Transverse colon (tissue), 4 donors: ENCODE results near the gene GALNT9. TPM values are rescaled to one million over a fixed set of nuclear protein-coding genes. Genes with fewer than 3 reads are reported as not detected.

ENCODE experiments used
- DNase-seq: peaks from one replicate; pipeline ENCODE4 v3.0.0-alpha.2; 2019
- H3K27ac ChIP-seq, 4 donors: fragments of 200-600 bp; sonication (generic); 2 replicates each; pipeline ENCODE4 v1.5.1; 2016 to 2018; ENCODE audit warnings: inconsistent platforms in 4 of 4
- H3K27me3 ChIP-seq: fragments of 200-600 bp; sonication (generic); 2 replicates; pipeline ENCODE4 v1.5.1; 2017; ENCODE audit warnings: inconsistent platforms
- H3K36me3 ChIP-seq, 4 donors: fragments of 200-600 bp; sonication (generic); 2 replicates each; pipeline ENCODE4 v1.5.1; 2017 to 2019; ENCODE audit warnings: inconsistent platforms in 4 of 4
- H3K4me1 ChIP-seq, 4 donors: fragments of 200-600 bp; sonication (generic); 2 replicates each; pipeline ENCODE4 v1.5.1; 2017 to 2020; ENCODE audit warnings: inconsistent platforms in 4 of 4
- H3K4me3 ChIP-seq, 4 donors: fragments of 200-600 bp; sonication (generic); 1 replicate in 1 of 4; 2 replicates in 3 of 4; pipeline versions ENCODE4 v1.5.1 to v1.6.1; 2017 to 2019; ENCODE audit warnings: inconsistent platforms in 4 of 4
- H3K9me3 ChIP-seq, 2 donors: fragments of 200-600 bp; sonication (generic); 2 replicates each; pipeline ENCODE4 v1.5.1; 2017 to 2019; ENCODE audit warnings: inconsistent platforms in 2 of 2
- EP300 ChIP-seq: sonication (generic); formaldehyde crosslinking; IDR thresholded peaks from one replicate; pipeline ENCODE4 v1.6.1; 2017; ENCODE audit warnings: antibody characterized with exemption, low read depth
- POLR2A ChIP-seq: fragments of 450-650 bp; IDR thresholded peaks from one replicate; pipeline ENCODE4 v1.6.1; 2016; ENCODE audit warnings: antibody characterized with exemption, mild to moderate bottlenecking, moderate library complexity
- POLR2AphosphoS5 ChIP-seq, 3 donors: sonication (generic); formaldehyde crosslinking; IDR thresholded peaks; one replicate each; pipeline ENCODE4 v1.6.1; 2016; ENCODE audit warnings: antibody characterized with exemption in 3 of 3
- WGBS, 2 donors: methylation state at CpG; one replicate each; pipeline ENCODE4 v1.1.5; 2018; ENCODE audit warnings: low coverage in 1 of 2; 5-methylcytosine and 5-hydroxymethylcytosine counted together
- in situ Hi-C, 4 donors: fragments of 200-750 bp; cut with MboI; loops; one replicate each; pipeline versions ENCODE4 v1.15.0 to v1.15.1; 2017; ENCODE audit warnings: low sequenced_read_pairs in 3 of 4, low pct_ligation_motif_present in 1 of 4, low pct_unique_long_range_greater_than_20kb in 1 of 4
- intact Hi-C: fragments of 100-400 bp; cut with DNase I; formaldehyde crosslinking; loops from one replicate; pipeline ENCODE4 v1.15.1; 2023; ENCODE audit warnings: low total_unique reads
- total RNA-seq, 4 donors: library from RNA; depleted of rRNA; stranded (reverse); fragments of >200 nt; gene quantifications; one replicate each; pipeline ENCODE4 v1.1.0, GENCODE V29; 2016
- TF ChIP-seq, protein P1 (sequence below), 5 experiments: fragments of 200-600 bp in 3 of 5; fragments of 450-650 bp in 2 of 5; sonication (generic) in 3 of 5; IDR thresholded peaks; 1 replicate in 2 of 5; 2 replicates in 3 of 5; pipeline ENCODE4 v1.5.1; 2016 to 2017; ENCODE audit warnings: antibody characterized with exemption in 5 of 5, inconsistent platforms in 3 of 5, mild to moderate bottlenecking in 2 of 5, moderate library complexity in 1 of 5

GALNT9 gene
- total RNA-seq, 4 donors from 2014 or later = 0.82 to 4.5 TPM; not detected in 2

DNA sequence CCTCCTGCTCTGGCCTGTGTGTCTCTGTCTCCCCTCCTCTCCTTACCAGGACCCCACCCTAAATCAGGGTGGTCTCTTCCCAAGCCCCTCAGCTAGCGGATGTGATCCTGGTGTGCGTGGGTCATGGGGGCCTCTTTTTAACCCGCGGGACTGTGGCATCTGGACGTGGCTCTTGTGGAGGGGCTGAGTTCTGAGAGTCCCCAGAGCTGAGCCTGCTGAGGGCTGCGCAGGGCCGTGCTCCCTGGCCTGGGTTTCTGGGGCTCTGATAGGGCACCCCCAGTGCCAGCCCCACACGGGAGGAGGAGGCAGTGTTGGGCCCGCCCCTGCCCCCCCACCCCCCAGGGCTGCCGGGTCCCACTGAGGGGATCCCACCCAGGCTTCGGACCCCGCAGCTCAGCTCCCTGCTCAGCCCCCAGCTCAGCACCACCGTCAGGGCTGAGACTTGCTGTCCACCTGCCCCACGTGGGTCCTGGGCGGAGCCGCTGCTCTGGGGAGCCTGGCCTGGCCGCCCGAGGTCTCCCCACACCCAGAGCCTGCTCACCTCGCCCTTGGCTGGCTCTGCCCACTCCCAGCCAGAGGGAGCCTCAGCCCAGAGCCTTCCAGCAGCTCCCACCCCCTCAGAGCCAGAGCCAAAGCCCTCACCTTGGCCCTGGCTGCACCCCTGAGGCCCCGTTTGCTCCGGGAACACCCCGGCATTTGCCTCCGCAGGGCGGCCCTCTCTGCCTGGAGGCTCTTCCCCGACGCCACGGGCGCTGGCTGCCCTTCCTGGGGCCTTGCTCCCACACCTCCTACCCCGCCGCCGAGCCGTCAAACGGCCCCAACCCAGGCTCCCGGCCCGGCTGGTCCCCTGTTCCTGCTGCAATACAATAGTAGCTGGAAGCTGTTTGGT lies 153.6 kb downstream of the GALNT9 start:
- in situ Hi-C loops = no loop called here
- H3K27ac ChIP-seq = no peak overlapping the region
- H3K36me3 ChIP-seq = no peaks in the 10 kb centered on the region
- H3K4me1 ChIP-seq = no peaks in the 10 kb centered on the region
- 64% methylated on average over 31 of the region's 35 CpGs; no CpG with 5 or more reads in 1 of the 2 donors for WGBS, 2 donors
- TF ChIP-seq POLR2AphosphoS5 (IDR thresholded peaks at IDR 0.05) (no peak), EP300 (no peak), POLR2A (no peak)
- TF ChIP-seq, protein P1, sequence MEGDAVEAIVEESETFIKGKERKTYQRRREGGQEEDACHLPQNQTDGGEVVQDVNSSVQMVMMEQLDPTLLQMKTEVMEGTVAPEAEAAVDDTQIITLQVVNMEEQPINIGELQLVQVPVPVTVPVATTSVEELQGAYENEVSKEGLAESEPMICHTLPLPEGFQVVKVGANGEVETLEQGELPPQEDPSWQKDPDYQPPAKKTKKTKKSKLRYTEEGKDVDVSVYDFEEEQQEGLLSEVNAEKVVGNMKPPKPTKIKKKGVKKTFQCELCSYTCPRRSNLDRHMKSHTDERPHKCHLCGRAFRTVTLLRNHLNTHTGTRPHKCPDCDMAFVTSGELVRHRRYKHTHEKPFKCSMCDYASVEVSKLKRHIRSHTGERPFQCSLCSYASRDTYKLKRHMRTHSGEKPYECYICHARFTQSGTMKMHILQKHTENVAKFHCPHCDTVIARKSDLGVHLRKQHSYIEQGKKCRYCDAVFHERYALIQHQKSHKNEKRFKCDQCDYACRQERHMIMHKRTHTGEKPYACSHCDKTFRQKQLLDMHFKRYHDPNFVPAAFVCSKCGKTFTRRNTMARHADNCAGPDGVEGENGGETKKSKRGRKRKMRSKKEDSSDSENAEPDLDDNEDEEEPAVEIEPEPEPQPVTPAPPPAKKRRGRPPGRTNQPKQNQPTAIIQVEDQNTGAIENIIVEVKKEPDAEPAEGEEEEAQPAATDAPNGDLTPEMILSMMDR (IDR thresholded peaks at IDR 0.05) = no peak
- no peak for DNase-seq
- H3K27me3 ChIP-seq = peaks cover 66% of the 10 kb centered on the region
- H3K9me3 ChIP-seq = no peaks in the 10 kb centered on the region
- H3K4me3 ChIP-seq = no peak overlapping the region
- intact Hi-C loops = no loop called here

DNA sequence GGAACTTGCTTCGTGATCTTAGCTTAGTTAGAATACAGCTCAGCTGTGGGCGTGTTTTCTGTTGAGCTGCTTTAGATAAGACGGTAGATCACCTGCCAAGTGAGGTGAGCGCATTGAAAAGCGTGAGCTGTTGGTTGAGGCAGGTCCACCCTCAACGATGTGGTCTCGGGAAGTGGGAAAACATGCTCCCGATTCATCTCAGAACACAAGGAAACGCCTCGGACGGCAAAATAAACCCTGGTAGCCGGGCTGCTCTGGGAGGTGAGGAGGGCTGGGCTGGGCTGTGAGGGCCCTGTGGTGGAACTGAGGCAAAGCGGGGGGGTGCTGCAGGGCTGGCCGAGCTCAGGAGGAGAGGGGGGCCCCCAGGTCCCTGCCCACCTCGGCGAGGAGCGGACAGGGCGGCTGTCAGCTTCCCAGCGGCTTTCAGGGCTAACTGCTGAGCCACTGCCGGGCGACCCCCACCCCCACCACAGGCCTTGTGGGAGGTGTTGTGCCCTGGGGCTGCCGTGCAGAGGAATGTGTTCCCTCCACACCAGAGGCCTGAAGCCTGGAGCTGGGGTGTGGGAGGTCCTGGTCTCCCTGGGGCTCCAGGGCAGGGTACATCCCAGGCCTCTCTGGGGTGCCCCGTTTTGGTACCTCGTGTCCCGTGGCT lies 154.4 kb downstream of the GALNT9 start:
- Histone ChIP-seq H3K27me3 (peaks cover 67% of the 10 kb centered on the region), H3K4me3 (no peak overlapping the region), H3K27ac (no peak overlapping the region), H3K9me3 (no peaks in the 10 kb centered on the region), H3K36me3 (no peaks in the 10 kb centered on the region), H3K4me1 (no peaks in the 10 kb centered on the region)
- 58% methylated on average over 25 of the region's 25 CpGs; no CpG with 5 or more reads in 1 of the 2 donors for WGBS, 2 donors
- TF ChIP-seq EP300 (no peak), POLR2AphosphoS5 (IDR thresholded peaks at IDR 0.05) (no peak), POLR2A (no peak)
- TF ChIP-seq, protein P1 (IDR thresholded peaks at IDR 0.05) = no peak
- in situ Hi-C loops = no loop called here
- intact Hi-C loops = no loop called here
- DNase-seq = no peak

DNA sequence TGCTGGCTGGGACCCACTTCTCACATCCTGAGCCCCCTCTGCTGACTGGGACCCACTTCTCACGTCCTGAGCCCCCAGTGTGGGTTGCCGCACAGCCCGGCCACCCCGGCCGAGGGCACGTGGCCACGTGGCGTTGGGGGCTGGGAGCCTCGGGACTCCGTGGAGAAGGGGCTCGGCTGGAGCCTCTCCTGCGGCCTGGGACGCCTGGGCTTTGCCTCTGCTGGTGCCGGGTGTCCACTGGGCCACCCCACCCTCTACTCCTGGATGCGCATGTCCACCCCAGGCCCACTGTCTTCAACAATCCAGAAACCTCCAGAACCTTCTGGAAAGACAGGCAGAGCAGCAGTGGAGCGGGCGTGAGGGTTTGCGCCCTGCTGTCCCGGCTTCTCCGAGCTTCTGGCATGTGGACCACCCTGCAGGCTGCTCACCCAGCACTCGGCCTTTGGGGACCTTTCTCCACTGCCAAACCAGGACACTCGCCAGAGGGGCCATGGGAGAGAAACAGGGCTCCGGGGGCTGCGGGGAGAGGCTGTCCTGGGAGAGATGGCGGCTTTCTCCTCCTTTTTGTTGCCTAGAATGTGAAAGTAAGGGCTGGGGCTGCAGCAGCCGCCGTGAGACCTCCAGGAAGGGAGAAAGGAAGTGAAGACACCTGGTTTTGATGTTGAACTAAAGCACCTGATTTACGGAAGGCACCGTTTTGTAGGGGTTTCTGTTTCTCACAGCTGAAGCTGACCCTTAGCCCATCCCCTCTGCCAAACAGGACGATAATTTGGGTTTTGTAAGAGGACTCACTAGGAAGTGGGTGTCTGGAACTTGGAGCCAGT lies 155.2 kb downstream of the GALNT9 start:
- Histone ChIP-seq H3K4me3 (no peak overlapping the region), H3K27me3 (peaks cover 67% of the 10 kb centered on the region), H3K9me3 (no peaks in the 10 kb centered on the region), H3K36me3 (no peaks in the 10 kb centered on the region), H3K4me1 (no peaks in the 10 kb centered on the region), H3K27ac (no peak overlapping the region)
- in situ Hi-C loops (no loop called here), intact Hi-C loops (no loop called here)
- no peak for DNase-seq
- TF ChIP-seq POLR2AphosphoS5 (IDR thresholded peaks at IDR 0.05) (no peak), EP300 (no peak), POLR2A (no peak)
- TF ChIP-seq, protein P1 (IDR thresholded peaks at IDR 0.05) = no peak
- WGBS, 2 donors = 79% methylated on average over 28 of the region's 30 CpGs; no CpG with 5 or more reads in 1 of the 2 donors
